Neural cell (in vitro differentiated cells): ENCODE measurements around the gene ZNF396. TPM values are rescaled to one million over a fixed set of nuclear protein-coding genes. Genes with fewer than 3 reads are reported as not detected.
A peak's percentile ranks its signal among the peaks of the same experiment; 100 is the strongest.

Source experiments
- H2AFZ ChIP-seq: fragments of 200-600, 300-800 bp; sonication (generic), shearing (Covaris generic); 2 replicates; pipeline ENCODE4 v1.6.0; 2014; ENCODE audit warnings: low read depth, mild to moderate bottlenecking, antibody characterized with exemption, low read length, moderate library complexity
- H3F3A ChIP-seq: fragments of 200-600 bp; shearing (Covaris generic); 2 replicates; pipeline ENCODE4 v1.6.1; 2016; ENCODE audit warnings: mild to moderate bottlenecking, moderate library complexity, mixed read lengths, antibody characterized with exemption, low read length; ENCODE audit not compliant: insufficient read depth, poor library complexity, severe bottlenecking
- H3K27ac ChIP-seq: fragments of 200-600, 300-800 bp; sonication (generic), shearing (Covaris generic); 2 replicates; pipeline ENCODE4 v1.5.1; 2014; ENCODE audit warnings: mild to moderate bottlenecking, low read length, moderate library complexity
- H3K27me3 ChIP-seq: fragments of 300-800, 200-600 bp; sonication (generic), shearing (Covaris generic); 2 replicates; pipeline ENCODE4 v1.6.0; 2014; ENCODE audit warnings: mild to moderate bottlenecking, low read depth, low read length, moderate library complexity; ENCODE audit not compliant: insufficient read depth
- H3K36me3 ChIP-seq: fragments of 300-800, 200-600 bp; sonication (generic), shearing (Covaris generic); 2 replicates; pipeline ENCODE4 v1.5.1; 2014; ENCODE audit warnings: mild to moderate bottlenecking, antibody characterized with exemption, low read length, moderate library complexity; ENCODE audit not compliant: insufficient read depth
- H3K4me2 ChIP-seq: fragments of 300-800, 200-600 bp; sonication (generic), shearing (Covaris generic); 2 replicates; pipeline ENCODE4 v1.6.0; 2014; ENCODE audit warnings: mild to moderate bottlenecking, low read length
- H3K4me3 ChIP-seq: fragments of 300-800, 200-600 bp; sonication (generic), shearing (Covaris generic); 2 replicates; pipeline ENCODE4 v1.5.1; 2014; ENCODE audit warnings: mild to moderate bottlenecking, low read length, moderate library complexity
- H3K79me2 ChIP-seq: fragments of 200-600 bp; shearing (Covaris generic); replicated peaks from 2 replicates; pipeline ENCODE4 v1.6.0; 2014; ENCODE audit warnings: mild to moderate bottlenecking, low read length, moderate library complexity; ENCODE audit not compliant: insufficient read depth
- H3K9ac ChIP-seq: fragments of 300-800, 200-600 bp; sonication (generic), shearing (Covaris generic); 2 replicates; pipeline ENCODE4 v1.6.1; 2016; ENCODE audit warnings: mild to moderate bottlenecking, low read length, mixed read lengths
- H3K9me2 ChIP-seq: fragments of 200-600 bp; shearing (Covaris generic); 2 replicates; pipeline ENCODE4 v1.6.1; 2016; ENCODE audit warnings: mild to moderate bottlenecking, low read length, mixed read lengths; ENCODE audit not compliant: insufficient read depth
- H3K9me3 ChIP-seq: fragments of 200-600, 300-800 bp; sonication (generic), shearing (Covaris generic); 2 replicates; pipeline ENCODE4 v1.6.1; 2016; ENCODE audit warnings: mild to moderate bottlenecking, mixed run types, low read length, moderate library complexity, mixed read lengths
- H4K20me1 ChIP-seq: fragments of 200-600 bp; shearing (Covaris generic); 2 replicates; pipeline ENCODE4 v1.6.1; 2016; ENCODE audit warnings: mild to moderate bottlenecking, mixed run types; ENCODE audit not compliant: insufficient read depth
- CTCF ChIP-seq: fragments of 450-650 bp; IDR thresholded peaks from 2 replicates; pipeline ENCODE4 v1.5.1; 2014; ENCODE audit warnings: antibody characterized with exemption, mild to moderate bottlenecking, moderate library complexity; ENCODE audit not compliant: poor library complexity, severe bottlenecking
- EP300 ChIP-seq: fragments of 450-650 bp; conservative IDR thresholded peaks from 2 replicates; pipeline ENCODE4 v1.6.1; 2014; ENCODE audit warnings: antibody characterized with exemption, mild to moderate bottlenecking, moderate library complexity; ENCODE audit not compliant: poor library complexity, severe bottlenecking
- EZH2 ChIP-seq: fragments of 200-600, 300-800 bp; shearing (Covaris generic), sonication (generic); IDR thresholded peaks from 2 replicates; pipeline ENCODE4 v1.6.1; 2014; ENCODE audit warnings: antibody characterized with exemption, low read length, borderline replicate concordance, mild to moderate bottlenecking; ENCODE audit not compliant: insufficient read depth, poor library complexity, severe bottlenecking
- MXI1 ChIP-seq: fragments of 450-650 bp; conservative IDR thresholded peaks from 2 replicates; pipeline ENCODE4 v1.6.1; 2014; ENCODE audit warnings: antibody characterized with exemption, mild to moderate bottlenecking; ENCODE audit not compliant: poor library complexity, severe bottlenecking
- POLR2AphosphoS5 ChIP-seq: IDR thresholded peaks from 2 replicates; pipeline ENCODE4 v1.6.1; 2012
- RAD21 ChIP-seq: fragments of 450-650 bp; conservative IDR thresholded peaks from 2 replicates; pipeline ENCODE4 v1.6.1; 2014; ENCODE audit warnings: antibody characterized with exemption, mild to moderate bottlenecking, moderate library complexity
- REST ChIP-seq: IDR thresholded peaks from 2 replicates; pipeline ENCODE4 v1.6.1; 2012; ENCODE audit warnings: borderline replicate concordance
- SMC3 ChIP-seq: fragments of 450-650 bp; conservative IDR thresholded peaks from 2 replicates; pipeline ENCODE4 v1.6.1; 2014; ENCODE audit warnings: antibody characterized with exemption, mild to moderate bottlenecking, moderate library complexity; ENCODE audit not compliant: poor library complexity
- TAF1 ChIP-seq: IDR thresholded peaks from 2 replicates; pipeline ENCODE4 v1.6.1; 2012; ENCODE audit warnings: low read depth
- polyA plus RNA-seq: library from polyadenylated mRNA; depleted of rRNA; stranded (reverse); fragments of >200 nt; gene quantifications from 2 replicates; pipeline ENCODE4 v1.2.3, GENCODE V29; 2014

Gene ZNF396
- polyA plus RNA-seq, 1 donor from 2014 or later = 0.92 TPM

GRCh38 chr18:35344736-35345459 is 32.2 kb downstream of the ZNF396 start:
- Histone ChIP-seq H3K4me2 (peak overlapping the region; percentile 47), H4K20me1 (peaks cover 5% of the 10 kb centered on the region), H3K9ac (peak overlapping the region; percentile 100), H2AFZ (peak overlapping the region; percentile 99), H3K9me2 (no peaks in the 10 kb centered on the region), H3K27ac (peak overlapping the region; percentile 99), H3K4me3 (peak overlapping the region; percentile 85), H3K27me3 (no peaks in the 10 kb centered on the region), H3K36me3 (peaks cover 4% of the 10 kb centered on the region), H3F3A (no peaks in the 10 kb centered on the region), H3K9me3 (no peaks in the 10 kb centered on the region), H3K79me2 (peaks cover 42% of the 10 kb centered on the region)
- TF ChIP-seq REST (peak; percentile 8), MXI1 (no peak)

- Histone ChIP-seq H3K36me3 (peaks cover 5% of the 10 kb centered on the region), H3K9me2 (no peaks in the 10 kb centered on the region), H3K27me3 (no peaks in the 10 kb centered on the region), H2AFZ (peak within 1 kb of the TSS; percentile 99), H3K27ac (peak within 1 kb of the TSS; percentile 99), H3F3A (no peaks in the 10 kb centered on the region), H3K9me3 (no peaks in the 10 kb centered on the region), H3K4me3 (peak within 1 kb of the TSS; percentile 85), H3K4me2 (peak within 1 kb of the TSS; percentile 62), H3K79me2 (peaks cover 50% of the 10 kb centered on the region), H4K20me1 (peaks cover 5% of the 10 kb centered on the region), H3K9ac (peak within 1 kb of the TSS; percentile 100)
- TF ChIP-seq MXI1 = peak; percentile 73
- peak; percentile 66 for TF ChIP-seq REST
- peak; percentile 8 for TF ChIP-seq CTCF
- peak; percentile 72 for TF ChIP-seq EP300
- peak; percentile 52 for TF ChIP-seq RAD21
- TF ChIP-seq EZH2 = no peak
- peak; percentile 45 for TF ChIP-seq SMC3
- peak; percentile 95 for TF ChIP-seq POLR2AphosphoS5
- TF ChIP-seq TAF1 = peak; percentile 91
These were observed 33.0 kb downstream of the ZNF396 start, which contains the start of gene ZNF24 for GRCh38 chr18:35343936-35344735. ZNF24 (minus strand) TSS chr18:35344420; CDS start chr18:35340650, 3,770 bp downstream.
